ENCODE measurements around the gene RPEL1.
A peak's percentile ranks its signal among the peaks of the same experiment; 100 is the strongest.
"Not testable (repeated sequence)": the region's sequence is repeated elsewhere in the genome, so short reads cannot be mapped to it uniquely, and the experiment has no call there.

Gene RPEL1

DNA sequence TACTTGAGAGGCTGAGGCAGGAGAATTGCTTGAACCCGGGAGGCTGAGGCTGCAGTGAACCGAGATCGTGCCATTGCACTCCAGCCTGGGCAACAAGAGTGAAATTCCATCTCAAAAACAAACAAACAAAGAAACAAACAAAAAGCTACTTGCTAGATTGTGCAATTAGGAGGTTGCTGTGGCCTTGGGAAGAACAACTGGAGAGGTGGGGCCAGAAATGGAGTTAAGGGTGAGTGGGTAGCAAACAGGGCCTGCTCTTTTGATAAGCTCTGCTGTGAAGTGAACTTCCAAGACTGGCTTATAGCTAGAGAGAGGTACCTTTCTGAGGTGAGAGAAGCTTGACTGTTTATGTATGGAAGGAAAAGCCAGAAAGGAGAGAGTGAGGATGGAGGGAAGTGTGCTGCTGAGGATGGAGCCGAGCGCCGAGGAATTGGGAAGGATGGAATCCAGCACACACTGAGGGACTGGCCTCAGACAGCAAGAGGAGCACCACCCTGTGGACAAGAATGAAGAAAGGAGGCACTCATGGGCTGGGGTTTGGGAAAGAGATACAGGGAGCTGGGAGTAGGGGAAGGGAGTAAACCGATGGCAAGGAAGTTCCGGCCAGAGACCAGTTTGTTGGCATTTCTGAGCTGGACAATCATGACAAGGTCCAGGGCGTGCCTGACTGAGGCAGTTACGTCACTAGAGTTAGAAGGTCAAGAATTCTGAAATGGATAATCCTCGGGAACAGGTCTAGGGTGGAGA, 7.0 kb upstream of the RPEL1 start:
- DNase-seq, result no peak

- peak; percentile 65 for DNase-seq
Observed at GRCh38 chr10:103241262-103242011, 4.2 kb upstream of the RPEL1 start.

- peak; percentile 60 for DNase-seq
Observed at GRCh38 chr10:103244666-103245271, 918 bp upstream of the RPEL1 start.

DNA sequence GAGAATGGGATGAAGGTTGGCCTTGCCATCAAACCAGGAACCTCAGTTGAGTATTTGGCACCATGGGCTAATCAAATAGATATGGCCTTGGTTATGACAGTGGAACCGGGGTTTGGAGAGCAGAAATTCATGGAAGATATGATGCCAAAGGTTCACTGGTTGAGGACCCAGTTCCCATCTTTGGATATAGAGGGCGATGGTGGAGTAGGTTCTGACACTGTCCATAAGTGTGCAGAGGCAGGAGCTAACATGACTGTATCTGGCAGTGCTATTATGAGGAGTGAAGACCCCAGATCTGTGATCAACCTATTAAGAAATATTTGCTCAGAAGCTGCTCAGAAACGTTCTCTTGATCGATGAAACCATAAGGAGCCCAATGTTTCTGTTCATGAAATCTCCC, 637 bp downstream of the RPEL1 start:
- DNase-seq, result no peak

DNA sequence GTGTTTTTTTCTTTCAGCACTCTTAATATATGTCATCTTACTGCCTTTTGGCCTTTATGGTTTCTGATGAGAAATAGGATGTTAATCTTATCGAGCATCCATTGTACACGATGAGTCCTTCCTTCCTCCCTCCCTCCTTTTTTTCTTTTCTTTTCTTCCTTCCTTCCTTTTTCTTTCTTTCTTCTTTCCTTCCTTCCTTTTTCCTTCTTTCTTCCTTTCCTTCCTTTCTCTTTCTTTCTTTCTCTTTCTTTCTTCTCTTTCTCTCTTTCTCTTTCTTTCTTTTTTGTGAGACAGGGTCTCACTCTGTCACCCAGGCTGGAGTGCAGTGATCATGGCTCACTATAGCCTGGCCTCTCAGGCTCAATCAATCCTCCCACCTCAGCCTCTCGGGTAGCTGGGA, 8.4 kb downstream of the RPEL1 start:
- no peak for DNase-seq

- DNase-seq, result no peak
Observed at GRCh38 chr10:103254538-103255325, 9.0 kb downstream of the RPEL1 start.

DNA sequence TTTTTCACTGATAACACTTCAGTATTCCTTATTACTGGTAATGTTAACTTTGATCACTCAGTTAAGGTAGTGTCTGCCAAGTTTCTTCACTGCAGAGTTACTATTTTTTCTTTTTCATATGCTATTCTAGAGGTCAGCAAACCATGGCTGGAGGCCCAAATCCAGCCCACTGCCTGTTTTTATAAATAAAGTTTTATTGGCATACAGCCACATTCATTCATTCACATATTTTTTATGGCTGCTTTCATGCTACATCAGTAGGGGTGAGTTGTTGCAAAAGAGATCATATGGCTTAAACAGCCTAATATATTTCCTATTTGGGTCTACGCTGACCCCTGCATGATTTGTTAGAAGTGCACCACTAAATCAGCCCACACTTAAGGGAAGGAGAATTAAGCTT, 10.9 kb downstream of the RPEL1 start:
- no peak for DNase-seq

- no peak for DNase-seq
Observed at GRCh38 chr10:103257812-103258211, 12.1 kb downstream of the RPEL1 start.

DNA sequence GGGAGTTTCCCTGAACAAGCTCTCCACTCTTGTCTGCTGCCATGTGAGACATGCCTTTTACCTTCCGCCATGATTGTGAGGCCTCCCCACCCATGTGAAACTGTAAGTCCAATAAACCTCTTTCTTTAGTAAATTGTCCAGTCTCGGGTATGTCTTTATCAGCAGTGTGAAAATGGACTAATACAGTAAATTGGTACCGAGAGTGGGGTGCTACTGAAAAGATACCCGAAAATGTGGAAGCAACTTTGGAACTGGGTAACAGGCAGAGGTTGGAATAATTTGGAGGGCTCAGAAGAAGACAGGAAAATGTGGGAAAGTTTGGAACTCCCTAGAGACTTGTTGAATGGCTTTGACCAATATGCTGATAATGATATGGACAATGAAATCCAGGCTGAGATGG, 13.2 kb downstream of the RPEL1 start:
- not testable (repeated sequence) for DNase-seq

- DNase-seq, result no peak
Observed at GRCh38 chr10:103259989-103260388, 14.3 kb downstream of the RPEL1 start.

- no peak for DNase-seq
Observed at GRCh38 chr10:103262229-103262628, 16.5 kb downstream of the RPEL1 start.

DNA sequence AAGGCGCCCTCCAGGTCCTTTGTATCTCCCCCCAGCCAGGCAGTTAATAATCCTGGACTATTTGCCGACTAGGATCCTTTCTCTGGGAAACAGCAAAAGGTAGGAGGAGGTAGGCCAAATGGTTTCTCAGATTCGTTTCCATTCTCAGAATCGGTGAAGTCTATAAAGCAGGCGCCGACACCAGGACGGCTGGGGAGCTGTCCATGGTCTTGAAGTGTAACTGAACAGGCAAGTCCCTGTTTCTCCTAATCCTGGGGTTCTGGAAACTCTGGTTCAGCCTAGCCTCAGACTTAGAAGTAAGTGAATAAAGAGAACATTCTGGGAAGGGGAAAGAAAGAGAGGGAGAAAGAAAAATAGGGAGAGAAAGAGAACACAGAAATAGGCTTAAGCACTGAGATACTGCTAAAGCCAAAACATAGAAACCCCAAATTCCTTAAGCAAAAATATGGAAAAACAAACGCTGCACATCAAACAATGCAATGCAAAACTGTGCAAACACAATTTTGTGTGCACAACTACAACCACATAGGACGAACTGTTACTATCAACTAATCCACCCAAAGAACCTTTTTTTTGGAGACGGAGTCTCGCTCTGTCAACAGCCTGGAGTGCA, 20.1 kb downstream of the RPEL1 start:
- peak; percentile 5 for DNase-seq

DNA sequence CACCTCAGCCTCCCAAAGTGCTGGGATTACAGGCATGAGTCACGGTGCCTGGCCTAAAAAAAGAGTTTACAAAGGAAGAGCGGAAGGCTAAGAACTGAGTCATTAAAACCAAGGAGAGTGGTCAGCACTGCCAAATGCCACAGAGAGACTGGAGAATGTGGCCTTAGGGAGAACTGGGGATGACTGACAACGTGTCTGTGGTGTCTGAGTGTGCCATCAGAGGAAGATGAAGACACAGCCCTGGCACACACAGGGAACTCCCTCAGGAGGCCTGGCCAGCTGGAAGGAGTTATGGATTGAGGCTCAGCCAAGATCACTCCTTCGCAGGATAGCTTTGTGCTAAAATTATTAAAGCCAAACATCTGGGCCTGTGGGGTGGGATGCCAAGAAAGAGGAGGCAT, 27.4 kb downstream of the RPEL1 start:
- DNase-seq, result no peak

DNA sequence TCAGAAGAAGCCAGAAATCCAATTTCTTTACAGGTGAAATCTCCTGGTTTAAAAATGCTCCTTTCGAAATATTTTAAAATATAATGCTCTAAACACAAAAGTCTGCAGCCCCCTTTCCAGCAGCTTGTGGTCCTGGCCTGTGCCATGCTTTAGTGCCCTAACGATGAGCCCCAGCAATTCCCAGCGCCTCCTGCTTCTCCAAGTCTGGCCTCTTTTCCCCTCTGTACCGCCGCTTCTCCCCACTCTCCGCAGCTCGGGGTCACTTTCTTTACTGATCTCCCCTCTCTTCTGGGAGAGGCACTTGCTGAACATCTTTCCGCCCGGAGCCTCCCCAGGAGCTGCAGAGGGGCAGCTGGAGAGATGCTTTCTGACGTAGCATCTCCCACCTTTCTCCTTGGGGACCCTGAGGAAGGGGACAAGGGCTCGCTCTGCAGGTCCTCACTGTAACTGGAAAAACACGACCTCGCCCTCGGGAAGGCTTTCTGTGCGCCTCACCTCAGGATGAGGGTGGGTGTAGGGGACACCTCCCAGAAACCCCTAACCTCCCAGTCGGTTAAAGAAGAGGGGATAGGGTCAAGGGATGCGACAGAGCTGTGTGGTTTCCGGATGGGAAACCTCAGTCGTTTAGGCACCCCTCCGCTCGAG, 30.7 kb downstream of the RPEL1 start:
- DNase-seq, result no peak

GRCh38 chr10:103276896-103277712, 31.4 kb downstream of the RPEL1 start, which contains the start of gene INA:
TSS of gene INA (plus strand) at chr10:103277138. CDS start at chr10:103277212, 74 bp downstream.
- no peak for DNase-seq

- DNase-seq, result no peak
Observed at GRCh38 chr10:103277713-103278536, 32.2 kb downstream of the RPEL1 start.

DNA sequence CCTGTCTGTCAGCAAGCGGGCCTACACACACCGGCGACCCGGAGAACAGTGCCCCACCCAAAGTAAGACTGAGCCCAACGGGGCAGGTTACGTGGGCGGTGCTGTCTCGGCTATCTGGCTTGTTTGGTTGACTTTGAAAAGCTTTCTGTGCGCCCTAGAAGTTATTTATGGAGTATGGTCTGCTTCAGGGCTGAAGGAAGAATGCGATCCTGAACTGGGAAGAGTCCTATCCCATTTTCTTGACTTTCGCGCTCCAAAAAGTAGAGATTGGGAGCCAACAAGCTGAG, 32.8 kb downstream of the RPEL1 start:
- no peak for DNase-seq

DNA sequence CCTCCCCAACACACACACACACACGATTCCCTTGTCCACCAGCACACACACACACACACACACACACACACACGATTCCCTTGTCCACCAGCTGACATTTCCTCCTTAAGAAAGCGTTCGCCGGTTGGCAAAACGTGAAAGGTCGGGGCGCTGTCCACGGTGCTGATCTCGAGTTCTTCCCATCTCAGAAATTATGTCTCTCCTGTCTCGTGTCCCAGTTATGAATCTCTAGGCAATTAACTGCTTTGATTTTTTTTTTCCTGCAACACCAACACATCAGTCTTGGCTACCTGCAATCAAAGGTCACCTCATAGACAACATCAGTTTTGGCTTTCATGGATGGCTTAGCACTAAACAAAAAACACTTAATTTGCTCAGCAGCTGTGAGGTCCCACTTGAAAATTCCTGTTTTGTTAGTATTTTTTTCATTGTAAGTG, 33.2 kb downstream of the RPEL1 start:
- no peak for DNase-seq

DNA sequence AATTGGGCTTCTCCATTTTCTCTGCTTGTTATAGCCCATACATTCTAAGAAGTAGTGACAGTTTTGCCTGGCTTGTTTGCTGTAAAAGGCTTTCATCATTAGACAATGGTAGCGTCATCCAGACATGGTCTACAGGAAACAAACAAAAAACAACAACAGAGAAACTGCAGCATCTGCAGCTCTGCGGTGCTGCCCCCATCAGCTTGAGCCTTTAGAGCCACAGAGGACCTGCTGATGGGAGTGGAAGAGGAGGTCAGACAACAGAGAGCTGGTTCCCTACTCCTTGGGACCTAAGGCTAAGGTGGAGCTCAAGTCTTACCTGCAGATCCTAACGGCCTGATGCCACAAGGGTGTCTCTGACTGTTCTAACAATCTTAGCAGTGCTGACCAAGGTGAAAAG, 34.3 kb downstream of the RPEL1 start:
- DNase-seq, result no peak

DNA sequence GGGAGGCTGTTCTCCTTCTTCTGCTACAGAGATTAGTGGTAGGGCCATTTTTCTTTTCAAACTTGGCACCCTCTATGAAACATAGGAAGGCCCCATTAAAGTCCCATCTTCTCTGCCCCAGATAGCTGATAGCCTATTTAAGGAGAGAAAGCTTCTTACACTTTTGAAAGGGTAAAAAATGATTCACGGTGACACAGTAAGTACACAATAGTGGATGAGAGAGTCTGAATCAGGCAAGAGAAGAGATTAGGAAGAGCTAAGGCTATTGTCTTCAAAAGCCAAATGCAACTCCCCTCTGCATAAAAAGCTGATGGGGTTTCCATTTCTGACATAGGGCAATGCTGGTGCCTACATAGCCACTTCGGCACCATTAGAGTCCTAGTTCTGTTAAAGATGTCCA, 34.8 kb downstream of the RPEL1 start:
- DNase-seq, result no peak

GRCh38 chr10:103281753-103282152, 36.1 kb downstream of the RPEL1 start:
- no peak for DNase-seq
